H9 (cell line): ENCODE results near the gene MDFIC2. TPM values are rescaled to one million over a fixed set of nuclear protein-coding genes. Genes with fewer than 3 reads are reported as not detected.

ENCODE experiments used
- DNase-seq: peaks from one replicate; pipeline ENCODE4 v3.0.0-alpha.2; 2017
- H2AFZ ChIP-seq: one replicate; pipeline ENCODE4 v1.6.1; 2013; ENCODE audit warnings: mild to moderate bottlenecking, low read length, control low read depth, moderate library complexity
- H2AK5ac ChIP-seq: 2 replicates; pipeline ENCODE4 v1.6.1; 2013; ENCODE audit warnings: low read length, control low read depth, mixed read lengths; ENCODE audit not compliant: insufficient read length
- H2BK120ac ChIP-seq: one replicate; pipeline ENCODE4 v1.6.1; 2013; ENCODE audit warnings: low read depth, mild to moderate bottlenecking, low read length, control low read depth, inconsistent platforms; ENCODE audit not compliant: poor library complexity, severe bottlenecking
- H2BK12ac ChIP-seq: 2 replicates; pipeline ENCODE4 v1.6.1; 2013; ENCODE audit warnings: low read length, control low read depth, mixed read lengths, low read depth; ENCODE audit not compliant: insufficient read length
- H2BK15ac ChIP-seq: 2 replicates; pipeline ENCODE4 v1.6.1; 2013; ENCODE audit warnings: low read depth, low read length, control low read depth
- H2BK20ac ChIP-seq: one replicate; pipeline ENCODE4 v1.6.1; 2013; ENCODE audit warnings: low read depth, mild to moderate bottlenecking, low read length, control low read depth, inconsistent platforms; ENCODE audit not compliant: poor library complexity, severe bottlenecking
- H2BK5ac ChIP-seq: 2 replicates; pipeline ENCODE4 v1.6.1; 2013; ENCODE audit warnings: low read length, control low read depth, mixed read lengths; ENCODE audit not compliant: insufficient read length
- H3K14ac ChIP-seq: 2 replicates; pipeline ENCODE4 v1.6.1; 2013; ENCODE audit warnings: low read length, control low read depth; ENCODE audit not compliant: insufficient read depth
- H3K18ac ChIP-seq: 2 replicates; pipeline ENCODE4 v1.6.1; 2013; ENCODE audit warnings: low read depth, mild to moderate bottlenecking, mixed read lengths, low read length, control low read depth; ENCODE audit not compliant: insufficient read length
- H3K23ac ChIP-seq: 2 replicates; pipeline ENCODE4 v1.6.1; 2013; ENCODE audit warnings: low read length, control low read depth, mixed read lengths, low read depth; ENCODE audit not compliant: insufficient read length
- H3K23me2 ChIP-seq: 2 replicates; pipeline ENCODE4 v1.6.1; 2013; ENCODE audit warnings: low read depth, mild to moderate bottlenecking, mixed read lengths, low read length, control low read depth; ENCODE audit not compliant: insufficient read length, poor library complexity, severe bottlenecking
- H3K27ac ChIP-seq: 2 replicates; pipeline ENCODE4 v1.5.1; 2013; ENCODE audit warnings: low read length, control low read depth, mixed read lengths, low read depth; ENCODE audit not compliant: insufficient read length
- H3K27me3 ChIP-seq: 2 replicates; pipeline ENCODE4 v1.6.1; 2013; ENCODE audit warnings: low read length, control low read depth, inconsistent platforms; ENCODE audit not compliant: insufficient read depth
- H3K4ac ChIP-seq: 2 replicates; pipeline ENCODE4 v1.6.1; 2013; ENCODE audit warnings: low read depth, mild to moderate bottlenecking, control low read depth, inconsistent platforms, low read length, moderate library complexity
- H3K4me1 ChIP-seq: 2 replicates; pipeline ENCODE4 v1.6.1; 2013; ENCODE audit warnings: low read length, control low read depth, inconsistent platforms; ENCODE audit not compliant: insufficient read depth
- H3K4me2 ChIP-seq: 2 replicates; pipeline ENCODE4 v1.6.1; 2013; ENCODE audit warnings: low read length, control low read depth, mixed read lengths; ENCODE audit not compliant: insufficient read length, insufficient read depth
- H3K56ac ChIP-seq: 2 replicates; pipeline ENCODE4 v1.6.1; 2013; ENCODE audit warnings: low read depth, mild to moderate bottlenecking, mixed read lengths, low read length, control low read depth; ENCODE audit not compliant: insufficient read length
- H3K79me1 ChIP-seq: 2 replicates; pipeline ENCODE4 v1.6.1; 2013; ENCODE audit warnings: low read depth, mild to moderate bottlenecking, moderate library complexity, low read length, control low read depth, inconsistent platforms; ENCODE audit not compliant: insufficient read depth, poor library complexity, severe bottlenecking
- H3K79me2 ChIP-seq: 2 replicates; pipeline ENCODE4 v1.6.1; 2013; ENCODE audit warnings: low read length, control low read depth, inconsistent platforms; ENCODE audit not compliant: insufficient read depth
- H3K9ac ChIP-seq: 2 replicates; pipeline ENCODE4 v1.6.1; 2013; ENCODE audit warnings: low read length, control low read depth, mixed read lengths; ENCODE audit not compliant: insufficient read length; ENCODE audit errors: extremely low read depth
- H3K9me3 ChIP-seq: one replicate; pipeline ENCODE4 v1.6.1; 2013; ENCODE audit warnings: low read depth, low read length, inconsistent platforms; ENCODE audit not compliant: control insufficient read depth
- H3T11ph ChIP-seq: one replicate; pipeline ENCODE4 v1.6.1; 2013; ENCODE audit warnings: mild to moderate bottlenecking, low read length, control low read depth, inconsistent platforms
- H4K20me1 ChIP-seq: one replicate; pipeline ENCODE4 v1.6.1; 2013; ENCODE audit not compliant: control insufficient read depth, insufficient read length, insufficient read depth
- H4K5ac ChIP-seq: 2 replicates; pipeline ENCODE4 v1.6.1; 2013; ENCODE audit warnings: low read depth, mild to moderate bottlenecking, mixed read lengths, low read length, control low read depth; ENCODE audit not compliant: insufficient read length
- H4K8ac ChIP-seq: replicated peaks from 2 replicates; pipeline ENCODE4 v1.6.1; 2013; ENCODE audit warnings: low read length, control low read depth, mixed read lengths, low read depth; ENCODE audit not compliant: insufficient read length
- H4K91ac ChIP-seq: 2 replicates; pipeline ENCODE4 v1.6.1; 2013; ENCODE audit warnings: low read depth, mild to moderate bottlenecking, moderate library complexity, mixed read lengths, low read length, control low read depth; ENCODE audit not compliant: insufficient read length
- H3K27ac Mint-ChIP-seq, 3 experiments: 2 replicates in 2 of 3; 3 replicates in 1 of 3; pipeline ENCODE4 v1.8.0; 2020 to 2021; ENCODE audit warnings: mixed read lengths in 3 of 3, mild to moderate bottlenecking in 1 of 3, moderate library complexity in 1 of 3
- H3K27me3 Mint-ChIP-seq: 2 replicates; pipeline ENCODE4 v1.8.0; 2021; ENCODE audit warnings: low read depth, mild to moderate bottlenecking, moderate library complexity, mixed read lengths
- H3K36me3 Mint-ChIP-seq, 3 experiments: 2 replicates in 2 of 3; 3 replicates in 1 of 3; pipeline ENCODE4 v1.8.0; 2020 to 2021; ENCODE audit warnings: low read depth in 3 of 3, mixed read lengths in 3 of 3; ENCODE audit not compliant: insufficient read depth in 1 of 3
- H3K4me1 Mint-ChIP-seq, 2 experiments: 2 replicates each; pipeline ENCODE4 v1.8.0; 2020; ENCODE audit warnings: mixed read lengths in 2 of 2
- H3K4me3 Mint-ChIP-seq, 2 experiments: 2 replicates in 1 of 2; 3 replicates in 1 of 2; pipeline ENCODE4 v1.8.0; 2020 to 2021; ENCODE audit warnings: mild to moderate bottlenecking in 2 of 2, mixed read lengths in 2 of 2, moderate library complexity in 1 of 2
- H3K9me3 Mint-ChIP-seq, 2 experiments: 2 replicates in 1 of 2; 3 replicates in 1 of 2; pipeline ENCODE4 v1.8.0; 2020; ENCODE audit warnings: mild to moderate bottlenecking in 2 of 2, mixed read lengths in 2 of 2, moderate library complexity in 1 of 2
- WGBS: extraction: QIAGEN DNeasy Blood & Tissue Kit; methylation state at CpG from one replicate; pipeline ENCODE4 v1.1.7; 2013; ENCODE audit warnings: missing lambda C conversion rate, low lambda C conversion rate, mixed read lengths; ENCODE audit not compliant: insufficient read length; ENCODE audit errors: extremely low coverage; 5-methylcytosine and 5-hydroxymethylcytosine counted together
- total RNA-seq: library from RNA; stranded (reverse); gene quantifications from 2 replicates; pipeline ENCODE4 v1.2.1, GENCODE V29; 2021
- TF ChIP-seq, protein P1 (sequence below): fragments of 200-600 bp; sonication (generic); conservative IDR thresholded peaks from 3 replicates; pipeline ENCODE4 v1.8.0; 2021; ENCODE audit warnings: antibody characterized with exemption, mild to moderate bottlenecking

The MDFIC2 gene
- total RNA-seq, 1 experiment from 2014 or later: not detected

DNA sequence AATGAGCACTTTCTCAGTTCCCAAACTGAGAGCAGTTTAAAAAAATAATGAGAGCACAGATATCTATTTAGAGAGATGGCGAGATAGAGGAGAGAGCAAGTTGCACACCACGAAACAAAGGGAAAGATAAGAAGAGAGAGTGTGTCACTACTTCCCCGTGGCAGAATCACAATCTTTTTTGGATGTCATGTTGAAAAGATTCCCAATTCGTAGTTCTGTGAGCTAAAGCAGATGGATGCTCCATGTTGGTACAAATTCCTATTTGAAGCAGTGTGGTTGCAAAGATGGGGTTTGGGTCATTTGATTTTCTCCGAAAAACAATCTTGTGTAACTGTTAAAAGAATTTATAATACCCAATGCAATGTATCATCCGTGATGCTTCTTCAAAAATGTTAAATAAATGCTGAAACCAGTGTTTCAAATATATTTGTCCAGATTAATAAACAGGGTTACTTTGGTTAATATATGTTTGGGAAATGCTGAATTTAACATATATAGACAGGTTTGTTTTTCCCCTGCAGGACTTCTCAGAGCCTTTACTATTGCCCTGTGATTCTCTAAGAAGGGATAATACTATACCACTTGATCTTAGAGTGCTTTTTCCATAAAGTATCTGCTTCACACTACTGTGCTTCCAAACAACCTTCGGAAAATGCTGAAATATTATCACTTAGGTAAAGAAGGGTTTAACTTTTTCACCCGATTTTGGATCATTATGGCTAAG is 128.5 kb downstream of the MDFIC2 start:
- Histone ChIP-seq H3K79me2 (no peaks in the 10 kb centered on the region), H3K23ac (no peak overlapping the region), H2AK5ac (no peak overlapping the region), H3K4ac (no peak overlapping the region), H3K4me1 (peaks cover 5% of the 10 kb centered on the region), H2BK15ac (no peak overlapping the region), H2BK120ac (no peak overlapping the region), H2BK5ac (no peak overlapping the region), H3K4me2 (no peak overlapping the region), H2BK12ac (no peak overlapping the region), H3K79me1 (no peaks in the 10 kb centered on the region), H4K20me1 (no peaks in the 10 kb centered on the region), H3K9ac (no peak overlapping the region), H4K91ac (no peak overlapping the region), H3T11ph (no peak overlapping the region), H3K27me3 (no peaks in the 10 kb centered on the region; the same call in 1 of the 2 replicates), H3K9me3 (no peaks in the 10 kb centered on the region), H2BK20ac (no peak overlapping the region), H3K18ac (no peak overlapping the region), H3K56ac (no peak overlapping the region), H3K27ac (no peak overlapping the region), H3K23me2 (no peaks in the 10 kb centered on the region), H3K14ac (no peak overlapping the region), H2AFZ (no peak overlapping the region), H4K5ac (no peak overlapping the region), H4K8ac (no peak overlapping the region)
- peaks cover 25 to 29% of the 10 kb centered on the region in 2 experiments for H3K4me1 Mint-ChIP-seq
- no CpG with 5 or more reads among the region's 8 CpGs for WGBS
- DNase-seq: no peak
- peaks cover 0 to 2% of the 10 kb centered on the region in 2 experiments; a peak in 1 of 5 replicates for H3K9me3 Mint-ChIP-seq
- H3K27me3 Mint-ChIP-seq: no peaks in the 10 kb centered on the region
- H3K4me3 Mint-ChIP-seq: no peak overlapping the region
- no peaks in the 10 kb centered on the region for H3K36me3 Mint-ChIP-seq
- H3K27ac Mint-ChIP-seq: no peak overlapping the region
- TF ChIP-seq, protein P1, sequence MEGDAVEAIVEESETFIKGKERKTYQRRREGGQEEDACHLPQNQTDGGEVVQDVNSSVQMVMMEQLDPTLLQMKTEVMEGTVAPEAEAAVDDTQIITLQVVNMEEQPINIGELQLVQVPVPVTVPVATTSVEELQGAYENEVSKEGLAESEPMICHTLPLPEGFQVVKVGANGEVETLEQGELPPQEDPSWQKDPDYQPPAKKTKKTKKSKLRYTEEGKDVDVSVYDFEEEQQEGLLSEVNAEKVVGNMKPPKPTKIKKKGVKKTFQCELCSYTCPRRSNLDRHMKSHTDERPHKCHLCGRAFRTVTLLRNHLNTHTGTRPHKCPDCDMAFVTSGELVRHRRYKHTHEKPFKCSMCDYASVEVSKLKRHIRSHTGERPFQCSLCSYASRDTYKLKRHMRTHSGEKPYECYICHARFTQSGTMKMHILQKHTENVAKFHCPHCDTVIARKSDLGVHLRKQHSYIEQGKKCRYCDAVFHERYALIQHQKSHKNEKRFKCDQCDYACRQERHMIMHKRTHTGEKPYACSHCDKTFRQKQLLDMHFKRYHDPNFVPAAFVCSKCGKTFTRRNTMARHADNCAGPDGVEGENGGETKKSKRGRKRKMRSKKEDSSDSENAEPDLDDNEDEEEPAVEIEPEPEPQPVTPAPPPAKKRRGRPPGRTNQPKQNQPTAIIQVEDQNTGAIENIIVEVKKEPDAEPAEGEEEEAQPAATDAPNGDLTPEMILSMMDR: no peak
